GM18870 (cell line): ENCODE measurements around the gene GALNT17.
"Not testable (repeated sequence)": the region's sequence is repeated elsewhere in the genome, so short reads cannot be mapped to it uniquely, and the experiment has no call there.

Experiments
- ATAC-seq: cut with Tn5 transposase; IDR thresholded peaks from one replicate; pipeline ENCODE4 v1.9.1; 2021; ENCODE audit warnings: moderate library complexity; ENCODE audit not compliant: unreplicated experiment

Gene GALNT17

DNA sequence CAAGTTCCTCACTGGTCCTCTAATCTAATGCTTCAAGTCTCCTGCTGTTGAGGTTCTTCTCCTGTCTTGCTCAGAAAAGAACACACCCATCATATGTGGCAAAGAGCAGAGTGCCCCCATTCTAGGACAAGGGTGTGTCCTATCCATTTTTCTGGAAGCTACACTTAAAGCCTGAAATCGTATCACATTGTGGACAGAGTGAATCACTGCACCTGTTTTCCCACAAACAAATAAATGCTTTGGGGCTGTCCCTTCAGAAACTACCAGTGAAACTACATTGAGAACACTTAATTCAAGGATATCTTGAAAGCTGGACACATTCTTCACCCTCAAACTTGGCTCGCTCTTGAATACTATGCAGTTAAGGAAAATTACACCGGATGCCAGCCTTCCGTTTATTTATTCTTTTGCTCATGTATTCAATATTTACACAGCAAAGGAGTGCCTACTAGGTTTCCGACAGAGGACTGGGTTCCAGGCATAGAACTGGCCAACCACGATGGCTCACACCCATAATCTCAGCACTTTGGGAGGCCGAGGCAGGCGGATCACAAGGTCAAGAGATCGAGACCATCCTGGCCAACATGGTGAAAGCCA, 473.0 kb downstream of the GALNT17 start:
- no peak for ATAC-seq

- ATAC-seq: no peak
Measured at GRCh38 chr7:71611986-71612385, 480.0 kb downstream of the GALNT17 start.

DNA sequence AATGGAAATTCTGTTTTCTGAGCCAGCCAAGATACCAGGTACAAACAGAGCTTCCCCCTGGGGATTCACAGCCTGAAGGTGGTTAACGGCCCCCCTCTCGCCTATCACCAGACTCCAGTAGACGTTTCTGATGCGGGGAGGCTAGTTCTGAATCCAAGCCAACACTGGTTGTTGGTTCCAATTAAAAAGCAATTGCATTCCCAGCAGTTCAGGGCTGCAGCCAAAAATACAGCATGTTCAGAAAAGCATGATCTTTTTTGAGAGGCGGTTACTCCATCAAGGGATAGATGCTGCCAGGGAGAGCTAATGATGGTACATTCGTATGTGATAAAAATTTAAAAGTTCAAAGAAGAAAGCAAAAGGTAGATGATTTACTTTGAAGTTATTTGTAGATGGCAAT, 481.0 kb downstream of the GALNT17 start:
- ATAC-seq: no peak

DNA sequence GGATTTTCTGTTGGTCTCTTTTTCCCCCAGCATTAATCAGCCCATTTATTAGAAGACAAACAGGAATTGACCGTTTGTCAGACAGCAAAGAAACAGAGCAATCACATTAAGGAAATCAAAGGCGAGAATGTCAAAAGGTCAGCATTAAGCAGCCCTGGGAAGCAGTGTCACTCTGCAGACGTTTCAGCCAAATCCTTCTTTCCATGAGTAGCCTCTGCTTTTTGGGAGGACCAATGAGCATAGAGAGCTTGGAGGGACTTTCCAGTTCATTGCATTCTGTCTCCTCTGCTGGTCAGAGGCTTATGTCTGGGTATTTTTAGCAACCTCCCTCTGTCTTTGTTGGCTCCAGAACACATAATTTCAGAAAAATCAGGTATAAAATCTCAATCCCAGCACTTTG, 481.4 kb downstream of the GALNT17 start:
- ATAC-seq: no peak

DNA sequence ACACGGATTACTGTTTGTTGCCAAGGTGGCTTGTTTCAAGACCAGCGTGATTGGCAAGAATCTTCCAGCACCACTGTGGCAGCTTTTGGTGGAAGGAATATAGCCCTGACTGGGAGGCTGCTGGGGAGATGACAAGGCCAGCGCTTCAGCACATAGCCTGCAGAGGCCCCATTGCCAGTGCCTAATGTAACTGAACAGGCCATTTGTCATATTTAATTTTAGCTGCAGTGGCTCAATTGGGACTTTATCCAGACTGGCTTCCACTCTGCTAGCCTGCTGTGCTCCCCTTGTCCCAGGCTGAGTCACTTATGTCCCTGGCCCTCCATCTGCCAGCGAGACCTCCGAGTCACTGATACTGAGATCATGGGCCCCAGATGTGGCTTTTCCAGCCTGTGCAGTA, 483.1 kb downstream of the GALNT17 start:
- ATAC-seq: no peak

GRCh38 chr7:71616217-71616616, 484.3 kb downstream of the GALNT17 start:
- ATAC-seq: no peak

DNA sequence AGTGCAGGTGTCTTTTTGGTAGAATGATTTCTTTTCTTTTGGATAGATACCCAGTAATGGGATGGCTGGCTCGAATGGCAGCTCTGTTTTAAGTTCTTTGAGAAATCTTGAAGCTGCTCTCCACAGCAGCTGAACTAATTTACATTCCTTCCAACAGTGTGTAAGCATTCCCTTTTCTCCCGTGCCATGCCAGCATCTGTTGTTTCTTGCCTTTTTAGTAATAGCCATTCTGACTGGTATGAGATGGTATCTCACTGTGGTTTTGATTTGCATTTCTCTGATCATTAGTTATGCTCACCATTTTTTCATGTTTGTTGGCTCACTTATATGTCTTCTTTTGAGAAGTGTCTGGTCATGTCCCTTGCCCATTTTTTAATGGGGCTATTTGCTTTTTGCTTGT, 486.3 kb downstream of the GALNT17 start:
- no peak for ATAC-seq

DNA sequence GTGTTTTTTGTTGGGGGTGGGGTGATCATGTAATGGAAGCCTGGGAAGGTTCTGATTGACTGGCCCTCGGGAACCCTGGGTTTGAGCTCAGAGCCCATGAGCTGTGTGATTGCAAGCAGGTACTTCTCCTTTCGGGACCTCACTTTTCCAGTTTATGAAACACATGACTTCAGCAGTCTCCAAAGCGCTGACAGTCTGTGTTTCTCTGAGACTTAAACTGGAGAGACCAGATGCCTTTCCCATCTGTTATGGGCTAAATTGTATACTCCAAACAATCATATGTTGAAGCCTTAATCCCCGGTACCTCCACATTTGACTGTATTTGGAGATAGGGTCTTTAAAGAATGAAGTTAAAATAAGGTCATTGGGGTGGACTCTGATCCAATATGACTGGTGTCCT, 493.6 kb downstream of the GALNT17 start:
- no peak for ATAC-seq

DNA sequence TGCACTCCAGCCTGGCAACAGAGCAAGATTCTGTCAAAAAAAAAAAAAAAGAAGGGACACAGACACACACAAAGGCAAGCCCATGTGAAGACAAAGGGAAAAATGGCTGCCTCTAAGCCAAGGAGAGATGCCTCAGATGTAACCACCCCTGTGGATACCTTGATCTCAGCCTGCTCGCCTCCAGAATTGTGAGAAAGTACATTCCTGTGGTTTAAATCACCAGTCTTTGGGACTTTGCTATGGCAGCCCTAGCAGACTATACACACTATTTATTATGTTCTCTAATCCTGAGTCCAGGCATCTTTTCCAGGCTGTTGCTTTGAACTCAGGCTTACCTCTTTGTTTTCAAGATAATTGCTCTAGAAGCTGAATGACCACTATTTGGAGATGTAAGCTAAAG, 494.3 kb downstream of the GALNT17 start:
- ATAC-seq: no peak

DNA sequence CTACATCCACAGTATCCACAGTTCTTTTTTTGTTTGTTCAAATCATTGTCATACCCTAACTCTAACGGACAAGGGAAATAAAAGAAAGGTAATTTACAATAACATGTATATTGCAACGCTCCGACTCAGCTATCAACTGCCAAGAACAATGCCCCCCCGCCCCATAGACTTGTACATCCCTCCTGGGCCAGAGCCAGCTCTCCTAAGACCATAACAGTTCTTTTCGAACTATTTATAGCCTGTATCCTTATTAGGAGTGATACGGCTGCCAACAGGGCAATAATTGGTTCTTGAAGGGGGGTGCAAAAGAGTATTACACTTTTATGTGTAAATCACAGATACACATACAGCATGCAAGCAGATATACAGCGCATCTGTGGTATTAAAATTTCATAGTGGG, 495.7 kb downstream of the GALNT17 start:
- ATAC-seq: no peak

GRCh38 chr7:71630516-71630915, 498.6 kb downstream of the GALNT17 start:
- ATAC-seq: no peak

DNA sequence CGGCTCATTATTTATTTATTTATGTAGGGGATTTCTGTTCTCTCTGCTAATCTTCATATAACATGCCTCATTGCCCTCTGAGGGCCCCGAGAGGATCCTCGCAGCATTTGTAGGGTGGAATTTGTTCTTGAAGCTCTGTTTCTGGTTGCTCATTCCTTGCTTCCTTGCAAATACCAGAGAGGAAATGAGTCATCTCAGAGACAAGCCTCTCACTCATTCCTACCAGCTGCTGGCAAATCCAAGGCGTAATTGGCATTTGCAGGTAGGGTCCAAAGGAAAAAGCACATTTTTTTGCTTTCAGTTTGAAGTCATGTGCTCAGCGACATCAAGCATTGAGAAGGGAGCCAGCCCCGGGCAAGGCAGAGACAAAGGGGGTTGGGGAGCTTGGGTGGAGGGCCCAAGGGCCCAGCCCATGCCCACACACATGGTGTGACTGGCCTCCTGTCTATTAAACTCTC, 501.6 kb downstream of the GALNT17 start:
- no peak for ATAC-seq

GRCh38 chr7:71635849-71636248, 503.9 kb downstream of the GALNT17 start:
- ATAC-seq: not testable (repeated sequence)

DNA sequence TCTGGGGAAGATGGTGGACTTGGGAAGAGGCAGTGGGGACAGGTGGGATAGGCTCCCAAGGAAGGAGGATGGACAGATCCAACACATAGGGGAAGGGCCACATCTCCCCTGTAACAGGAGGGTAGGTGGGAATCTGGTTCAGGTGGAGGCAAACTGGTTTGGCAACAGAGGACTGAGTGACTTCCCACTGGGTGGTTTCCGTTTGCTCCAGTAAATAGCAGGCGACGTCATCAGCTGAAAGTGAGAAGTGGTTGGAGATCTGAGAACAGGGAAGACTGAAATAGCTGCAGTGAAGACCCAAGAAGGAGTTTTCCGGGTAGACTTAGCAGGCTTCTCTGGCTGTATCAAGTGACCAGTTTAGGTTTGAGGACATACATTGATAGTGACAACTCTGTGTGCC, 504.4 kb downstream of the GALNT17 start:
- no peak for ATAC-seq

DNA sequence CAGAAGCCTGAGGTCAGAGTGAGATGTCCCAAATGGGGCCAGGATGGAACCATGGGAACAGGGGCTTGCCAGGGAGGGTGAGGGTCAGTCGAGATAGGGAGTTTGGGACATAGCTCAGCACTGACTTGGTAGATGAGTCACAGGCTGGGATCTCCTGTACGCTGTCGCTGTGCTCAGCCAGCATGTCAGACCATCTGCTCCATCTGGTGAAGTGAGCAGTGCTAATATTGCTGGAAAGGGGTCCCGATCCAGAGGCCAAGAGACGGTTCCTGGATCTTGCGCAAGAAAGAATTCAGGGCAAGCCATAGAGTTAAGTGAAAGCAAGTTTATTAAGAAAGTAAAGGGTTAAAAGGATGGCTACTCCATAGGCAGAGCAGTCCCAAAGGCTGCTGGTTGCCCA, 505.6 kb downstream of the GALNT17 start:
- ATAC-seq: no peak

DNA sequence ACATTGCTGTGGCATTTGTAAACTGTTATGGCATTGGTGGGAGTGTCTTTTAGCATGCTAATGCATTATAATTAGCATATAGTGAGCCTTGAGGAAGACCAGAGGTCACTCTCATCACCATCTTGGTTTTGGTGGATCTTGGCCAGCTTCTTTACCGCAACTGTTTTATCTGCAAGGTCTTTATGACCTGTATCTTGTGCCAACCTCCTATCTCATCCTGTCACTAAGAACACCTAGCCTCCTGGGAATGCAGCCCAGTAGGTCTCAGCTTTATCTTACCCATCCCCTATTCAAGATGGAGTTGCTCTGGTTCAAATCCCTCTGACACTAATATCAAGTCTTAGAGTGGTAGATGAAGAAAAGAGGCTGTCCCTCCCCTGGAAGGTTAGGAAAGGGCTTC, 506.2 kb downstream of the GALNT17 start:
- ATAC-seq: no peak

GRCh38 chr7:71639382-71640085, 507.6 kb downstream of the GALNT17 start:
- no peak for ATAC-seq

- ATAC-seq: not testable (repeated sequence)
Measured at GRCh38 chr7:71643031-71643430, 511.1 kb downstream of the GALNT17 start.

DNA sequence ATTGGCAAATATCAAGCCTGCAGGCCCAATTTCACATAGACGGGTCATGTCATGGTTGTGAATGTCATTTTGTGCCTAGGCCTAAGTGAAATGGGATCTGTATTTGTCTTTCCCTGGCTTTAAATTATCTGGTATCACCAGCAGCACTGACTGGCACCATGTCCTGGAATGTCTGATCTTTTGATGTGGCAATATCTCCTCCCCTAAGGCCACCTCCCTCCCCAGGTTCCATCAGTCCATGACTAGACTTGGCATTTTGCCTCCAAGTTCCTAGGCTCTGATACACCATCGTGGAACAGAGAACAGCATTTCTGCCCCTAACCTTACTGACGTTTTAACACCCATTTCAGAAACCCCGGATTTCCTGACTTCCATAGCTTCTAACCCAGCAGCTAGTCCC, 513.9 kb downstream of the GALNT17 start:
- no peak for ATAC-seq

- ATAC-seq: no peak
Measured at GRCh38 chr7:71649812-71650211, 517.9 kb downstream of the GALNT17 start.

GRCh38 chr7:71650653-71651337, 518.9 kb downstream of the GALNT17 start:
- no peak for ATAC-seq

GRCh38 chr7:71652510-71652909, 520.6 kb downstream of the GALNT17 start:
- ATAC-seq: no peak
